ENCODE measurements around the gene BANP. TPM values are rescaled to one million over a fixed set of nuclear protein-coding genes. Genes with fewer than 3 reads are reported as not detected.

The BANP gene
- 10 to 100 TPM; 34.5 to 37.7 TPM for total RNA-seq

GRCh38 chr16:87950765-87951551 is at the start of gene BANP:
Gene BANP, plus strand, starts transcription at chr16:87951434. Its CDS starts 23,682 bp downstream, at chr16:87975116.

GRCh38 chr16:87936375-87937230 is 14.6 kb upstream of the BANP start, which contains the start of gene CA5A:
Gene CA5A, minus strand, starts transcription at chr16:87936529. Its CDS starts 79 bp downstream, at chr16:87936450.

Other genes starting within 250 kb of the BANP start
- 10 to 100 TPM; 78.1 to 85.4 TPM for gene KLHDC4, start 185.4 kb upstream of the BANP start, total RNA-seq
- gene SLC7A5, start 81.9 kb upstream of the BANP start, total RNA-seq = 10 to 100 TPM; 68.3 to 69.1 TPM
- not detected for gene CA5A, start 14.9 kb upstream of the BANP start, total RNA-seq